ENCODE results near the gene TRIM33.

DNA sequence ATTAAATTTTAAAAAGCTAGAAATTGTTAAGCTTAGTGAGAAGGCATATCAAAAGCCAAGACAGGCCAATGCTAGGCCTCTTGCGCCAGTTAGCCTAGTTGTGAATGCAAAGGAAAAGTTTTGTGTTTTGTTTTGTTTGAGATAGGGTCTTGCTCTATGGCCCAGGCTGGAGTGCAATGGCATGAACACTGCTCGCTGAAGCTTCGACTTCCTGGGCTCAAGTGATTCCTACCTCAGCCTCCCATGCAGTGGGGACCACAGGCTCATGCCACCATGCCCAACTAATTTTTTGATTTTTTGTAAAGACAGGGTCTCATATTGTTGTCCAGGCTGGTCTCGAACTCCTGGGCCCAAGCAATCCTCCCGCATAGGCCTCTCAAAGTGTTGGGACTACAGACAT, 40.3 kb downstream of the TRIM33 start:
- TF ChIP-seq POLR2A (IDR thresholded peaks at IDR 0.05): no peak
- TF ChIP-seq, protein P1, sequence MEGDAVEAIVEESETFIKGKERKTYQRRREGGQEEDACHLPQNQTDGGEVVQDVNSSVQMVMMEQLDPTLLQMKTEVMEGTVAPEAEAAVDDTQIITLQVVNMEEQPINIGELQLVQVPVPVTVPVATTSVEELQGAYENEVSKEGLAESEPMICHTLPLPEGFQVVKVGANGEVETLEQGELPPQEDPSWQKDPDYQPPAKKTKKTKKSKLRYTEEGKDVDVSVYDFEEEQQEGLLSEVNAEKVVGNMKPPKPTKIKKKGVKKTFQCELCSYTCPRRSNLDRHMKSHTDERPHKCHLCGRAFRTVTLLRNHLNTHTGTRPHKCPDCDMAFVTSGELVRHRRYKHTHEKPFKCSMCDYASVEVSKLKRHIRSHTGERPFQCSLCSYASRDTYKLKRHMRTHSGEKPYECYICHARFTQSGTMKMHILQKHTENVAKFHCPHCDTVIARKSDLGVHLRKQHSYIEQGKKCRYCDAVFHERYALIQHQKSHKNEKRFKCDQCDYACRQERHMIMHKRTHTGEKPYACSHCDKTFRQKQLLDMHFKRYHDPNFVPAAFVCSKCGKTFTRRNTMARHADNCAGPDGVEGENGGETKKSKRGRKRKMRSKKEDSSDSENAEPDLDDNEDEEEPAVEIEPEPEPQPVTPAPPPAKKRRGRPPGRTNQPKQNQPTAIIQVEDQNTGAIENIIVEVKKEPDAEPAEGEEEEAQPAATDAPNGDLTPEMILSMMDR (IDR thresholded peaks at IDR 0.05 in 4 of 5, conservative IDR thresholded peaks at IDR 0.05 in 1 of 5): no peak
